Endothelial cell of umbilical vein (primary cell): ENCODE data around the gene APBB3. TPM values are rescaled to one million over a fixed set of nuclear protein-coding genes. Genes with fewer than 3 reads are reported as not detected.
A peak's percentile ranks its signal among the peaks of the same experiment; 100 is the strongest.

Source experiments
- BruUV-seq: library from RNA; stranded (reverse); fragments of 400-500 nt; replicated peaks from 2 replicates; lab custom pipeline; 2021; lab: Mats Ljungman, UMichigan
- CTCF ChIA-PET: fragments of 300-600, 350-600 bp; sonication (Branson Sonifier 250); formaldehyde crosslinking; loops from one replicate; lab custom pipeline; 2021; ENCODE audit warnings: antibody characterized with exemption, inconsistent platforms; lab: Charles Lee
- POLR2A ChIA-PET: fragments of 300-600, 350-600 bp; sonication (Branson Sonifier 250); formaldehyde crosslinking; loops from one replicate; lab custom pipeline; 2021; ENCODE audit warnings: antibody characterized with exemption, inconsistent platforms; lab: Charles Lee
- DNase-seq: peaks from one replicate; pipeline ENCODE4 v3.0.0-alpha.2; 2011; ENCODE audit warnings: low read depth, low spot score
- FAIRE-seq: peaks from 2 replicates; lab custom pipeline; 2011; peaks lifted over from hg19 to GRCh38; lab: Jason Lieb, UNC
- H2AFZ ChIP-seq: 2 replicates; pipeline ENCODE4 v1.6.0; 2012; ENCODE audit warnings: low read depth, low read length, control low read depth, inconsistent platforms
- H3K27ac ChIP-seq: 2 replicates; pipeline ENCODE4 v1.5.1; 2011; ENCODE audit warnings: low read depth, mild to moderate bottlenecking, control low read depth, low read length, moderate library complexity; ENCODE audit not compliant: insufficient read depth
- H3K27me3 ChIP-seq, 2 experiments: 2 replicates each; pipeline versions ENCODE4 v1.6.0 to v1.6.1; 2011; ENCODE audit warnings: low read length in 2 of 2, mixed read lengths in 1 of 2; ENCODE audit not compliant: control insufficient read depth in 2 of 2, insufficient read depth in 2 of 2
- H3K36me3 ChIP-seq, 2 experiments: 2 replicates in 1 of 2; 3 replicates in 1 of 2; pipeline ENCODE4 v1.5.1; 2011; ENCODE audit warnings: low read length in 2 of 2, mild to moderate bottlenecking in 1 of 2, moderate library complexity in 1 of 2; ENCODE audit not compliant: control insufficient read depth in 2 of 2, insufficient read depth in 2 of 2; ENCODE audit errors: extremely low read depth in 1 of 2
- H3K4me1 ChIP-seq: 3 replicates; pipeline ENCODE4 v1.5.1; 2011; ENCODE audit warnings: mild to moderate bottlenecking, low read length; ENCODE audit not compliant: control insufficient read depth, insufficient read depth; ENCODE audit errors: extremely low read depth
- H3K4me2 ChIP-seq: 2 replicates; pipeline ENCODE4 v1.6.1; 2011; ENCODE audit warnings: low read length, control low read depth, mixed read lengths; ENCODE audit not compliant: insufficient read depth
- H3K4me3 ChIP-seq, 3 experiments: fragments of 200-600 bp in 1 of 3; sonication (generic), shearing (Covaris generic) in 1 of 3; replicated peaks in 1 of 3; 2 replicates each; pipeline ENCODE4 v1.5.1; 2011 to 2016; ENCODE audit warnings: control low read depth in 3 of 3, low read length in 3 of 3, mild to moderate bottlenecking in 2 of 3, inconsistent platforms in 1 of 3, low read depth in 1 of 3, moderate library complexity in 1 of 3; ENCODE audit not compliant: insufficient read depth in 1 of 3
- H3K79me2 ChIP-seq: 2 replicates; pipeline ENCODE4 v1.6.0; 2012; ENCODE audit warnings: low read length, inconsistent platforms; ENCODE audit not compliant: control insufficient read depth, insufficient read depth
- H3K9ac ChIP-seq: replicated peaks from 2 replicates; pipeline ENCODE3; 2011; ENCODE audit warnings: low read length, control low read depth; ENCODE audit not compliant: insufficient read depth; ENCODE audit errors: extremely low read depth
- H3K9me1 ChIP-seq: replicated peaks from 3 replicates; pipeline ENCODE4 v1.6.0; 2011; ENCODE audit warnings: mild to moderate bottlenecking, low read length; ENCODE audit not compliant: control insufficient read depth, insufficient read depth; ENCODE audit errors: extremely low read depth
- H3K9me3 ChIP-seq: replicated peaks from 2 replicates; pipeline ENCODE4 v1.5.1; 2012; ENCODE audit warnings: low read length, inconsistent platforms; ENCODE audit not compliant: control insufficient read depth, insufficient read depth
- H4K20me1 ChIP-seq: replicated peaks from 2 replicates; pipeline ENCODE3; 2011; ENCODE audit warnings: mild to moderate bottlenecking, low read length; ENCODE audit not compliant: control insufficient read depth, insufficient read depth; ENCODE audit errors: extremely low read depth
- FOS ChIP-seq: IDR thresholded peaks from 2 replicates; pipeline ENCODE4 v1.6.1; 2011; ENCODE audit warnings: mild to moderate bottlenecking, low read length, moderate library complexity, borderline replicate concordance; ENCODE audit not compliant: insufficient read depth
- GATA2 ChIP-seq: IDR thresholded peaks from 2 replicates; pipeline ENCODE4 v1.7.0; 2011; ENCODE audit warnings: low read depth, mild to moderate bottlenecking, moderate library complexity, mixed read lengths, low read length; ENCODE audit not compliant: insufficient read length, insufficient read depth
- POLR2A ChIP-seq: IDR thresholded peaks from 2 replicates; pipeline ENCODE4 v1.6.1; 2012; ENCODE audit warnings: low read depth, mild to moderate bottlenecking, control low read depth, low read length
- POLR2AphosphoS5 ChIP-seq: IDR thresholded peaks from 2 replicates; pipeline ENCODE4 v1.6.1; 2012; ENCODE audit warnings: low read depth, mild to moderate bottlenecking, control low read depth, low read length, moderate library complexity; ENCODE audit not compliant: insufficient read depth
- dilution Hi-C: fragments of 300-500 bp; cut with MboI; formaldehyde crosslinking; loops from one replicate; pipeline ENCODE4 v1.15.0; 2019; ENCODE audit warnings: low sequenced_read_pairs; ENCODE audit not compliant: extremely low pct_ligation_motif_present
- intact Hi-C: fragments of 100-400 bp; cut with micrococcal nuclease; formaldehyde crosslinking; loops from one replicate; pipeline ENCODE4 v1.10.0; 2022
- polyA plus RNA-seq, 4 experiments: library from polyadenylated mRNA; depleted of rRNA in 3 of 4; stranded (reverse) in 3 of 4; unstranded in 1 of 4; fragments of >200 nt; gene quantifications; 2 replicates each; pipeline versions ENCODE4 v1.2.1 to v1.2.3, GENCODE V29; 2011 to 2012; ENCODE audit warnings: missing spikeins in 1 of 4
- total RNA-seq: library from RNA; stranded (reverse); gene quantifications from 2 replicates; pipeline ENCODE4 v1.2.3, GENCODE V29; 2021

Gene APBB3
- total and polyA plus RNA-seq, 2 donors (not counting 3 experiments of a cell fraction or from before 2014, with no cell fraction given) = 12.1 to 22.8 TPM

DNA sequence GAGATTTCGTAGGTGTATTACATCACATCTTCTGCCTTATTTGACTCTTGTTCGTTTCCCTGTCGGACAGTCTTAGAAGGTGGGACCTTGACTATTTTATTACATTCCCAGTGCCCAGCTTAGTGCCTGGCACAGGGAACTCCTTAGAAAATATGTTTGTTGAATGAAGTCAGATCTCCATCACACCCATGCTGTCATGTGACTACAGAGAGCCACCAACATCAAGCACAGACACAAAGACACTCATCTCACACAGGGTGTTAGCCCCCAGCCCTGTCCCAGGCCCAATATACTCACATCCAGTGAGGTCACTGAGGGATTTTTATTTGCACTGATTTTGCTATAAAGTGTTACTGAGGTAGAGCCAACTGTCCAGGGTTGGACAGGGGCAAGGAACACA lies 6.4 kb downstream of the APBB3 start:
- peaks cover 35% of the 10 kb centered on the region for H3K79me2 ChIP-seq
- H3K36me3 ChIP-seq = no peaks in the 10 kb centered on the region
- FAIRE-seq = no peak
- no peaks in the 10 kb centered on the region for H3K9me3 ChIP-seq
- POLR2A ChIA-PET = interaction anchor here (1.3 kb wide), 2 partner anchors 10 to 90 kb away, joined by 3 to 7 read pairs; partner anchors contain the start of genes EIF4EBP3, IK and NDUFA2
- BruUV-seq = no TSS peak
- H2AFZ ChIP-seq = no peak overlapping the region
- peaks cover 15% of the 10 kb centered on the region for H3K4me1 ChIP-seq
- H3K9ac ChIP-seq = no peak overlapping the region
- dilution Hi-C loops (no loop called here), intact Hi-C loops (loop anchor here (1.0 to 2.0 kb wide), 2 partner anchors 11 to 81 kb away; partner anchors contain the start of genes EIF4EBP3 and TMCO6)
- H3K4me3 ChIP-seq = no peak overlapping the region
- CTCF ChIA-PET = interaction anchor here (1.3 to 3.9 kb wide), 3 partner anchors 11 to 77 kb away, joined by 6 to 18 read pairs (median 13); partner anchors contain the start of genes CD14 and EIF4EBP3
- H4K20me1 ChIP-seq = no peaks in the 10 kb centered on the region
- no peak for DNase-seq
- H3K27me3 ChIP-seq = no peaks in the 10 kb centered on the region
- H3K4me2 ChIP-seq = no peak overlapping the region
- no peaks in the 10 kb centered on the region for H3K9me1 ChIP-seq
- no peak for TF ChIP-seq POLR2A
- H3K27ac ChIP-seq = peak overlapping the region; percentile 79

DNA sequence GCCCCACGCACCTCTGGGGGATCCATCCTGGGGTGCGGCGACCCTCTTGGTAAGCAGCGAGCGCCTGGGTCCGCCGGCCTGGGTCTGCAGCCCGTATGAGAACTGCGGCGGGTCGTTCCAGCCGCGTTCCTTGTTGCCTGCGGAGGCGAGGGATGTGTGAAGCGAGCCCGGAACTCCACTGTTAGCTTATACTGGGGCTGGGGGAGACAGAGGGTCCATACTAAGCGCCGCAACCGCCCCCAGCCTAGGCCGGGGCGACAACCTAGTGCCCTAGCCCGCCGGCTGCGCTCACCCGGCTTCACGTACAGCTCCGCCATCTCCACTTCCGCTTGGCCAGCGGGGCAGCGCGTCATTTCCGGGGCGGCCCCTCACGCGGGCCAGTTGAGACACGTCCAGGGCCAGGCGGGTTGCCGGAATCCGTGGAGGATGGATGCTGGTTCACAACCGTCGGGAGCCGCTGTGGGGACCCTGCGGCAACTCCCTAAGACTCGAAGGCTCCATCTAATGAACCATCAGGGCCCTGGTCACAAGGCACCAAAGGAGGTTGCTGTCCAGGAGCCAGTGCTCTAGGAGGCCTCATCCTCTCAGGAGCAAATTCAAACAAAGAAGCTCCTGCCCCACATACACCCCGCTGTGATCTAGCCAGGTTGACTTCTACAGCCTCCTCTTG lies 7.1 kb downstream of the APBB3 start, which contains the start of gene SRA1:
TSS of gene SRA1 (minus strand) at position 338 of the 670 bp plus-strand sequence. CDS start at position 317, 21 bp downstream.
- Histone ChIP-seq H3K4me2 (peak within 1 kb of the TSS; percentile 94), H3K79me2 (peaks cover 37% of the 10 kb centered on the region), H4K20me1 (no peaks in the 10 kb centered on the region), H3K4me1 (peaks cover 15% of the 10 kb centered on the region), H3K9me3 (no peaks in the 10 kb centered on the region), H3K4me3 (peak within 1 kb of the TSS; percentile 54 to 92 (median 83)), H3K9ac (peak within 1 kb of the TSS; percentile 88), H3K9me1 (no peaks in the 10 kb centered on the region), H2AFZ (peak within 1 kb of the TSS; percentile 58), H3K36me3 (no peaks in the 10 kb centered on the region), H3K27ac (peak within 1 kb of the TSS; percentile 79), H3K27me3 (no peaks in the 10 kb centered on the region)
- BruUV-seq = no TSS peak
- dilution Hi-C loops = no loop called here
- TF ChIP-seq POLR2A (peak; percentile 99), FOS (no peak), POLR2AphosphoS5 (peak; percentile 98), GATA2 (no peak)
- ChIA-PET CTCF (interaction anchor here (0.6 to 3.9 kb wide), 4 partner anchors 10 to 184 kb away, joined by 3 to 18 read pairs (median 10); partner anchors contain the start of genes CD14 and EIF4EBP3), POLR2A (interaction anchor here (1.3 kb wide), 2 partner anchors 9 to 90 kb away, joined by 3 to 7 read pairs; partner anchors contain the start of genes EIF4EBP3, IK and NDUFA2)
- FAIRE-seq (peak; percentile 96), DNase-seq (peak; percentile 92)
- intact Hi-C loops = loop anchor here (1.0 to 2.0 kb wide), 2 partner anchors 10 to 82 kb away; partner anchors contain the start of genes EIF4EBP3 and TMCO6
